ENCODE measurements around the gene RAB3IP. TPM values are rescaled to one million over a fixed set of nuclear protein-coding genes. Genes with fewer than 3 reads are reported as not detected.

The RAB3IP gene
- total and polyA plus RNA-seq, 10 of the 15 experiments (the other 5 are each of a cell fraction or from before 2014, with no cell fraction given): 18.8 to 53.6 (median 28.7) TPM

DNA sequence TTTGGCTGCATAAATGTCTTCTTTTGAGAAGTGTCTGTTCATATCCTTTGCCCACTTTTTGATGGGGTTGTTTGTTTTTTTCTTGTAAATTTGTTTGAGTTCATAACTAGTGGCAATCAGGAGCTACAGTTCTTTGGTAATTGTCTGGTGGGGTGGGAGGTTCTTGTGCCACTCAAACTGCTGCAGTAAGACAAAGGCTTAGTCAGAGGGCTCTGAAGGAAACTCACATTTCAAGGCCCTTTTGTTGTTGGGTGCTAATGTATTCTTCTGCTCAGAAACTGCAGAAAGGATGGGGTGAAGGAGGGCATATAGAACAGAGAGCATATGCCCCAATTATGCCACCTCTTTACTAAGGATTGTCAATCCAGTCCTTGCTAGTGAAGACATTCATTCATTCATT, 108.3 kb downstream of the RAB3IP start (continued):
- no peak for TF ChIP-seq ZBTB40 (IDR thresholded peaks at IDR 0.05; ENCODE audit: borderline replicate concordance)
- TF ChIP-seq FOXK2 (IDR thresholded peaks at IDR 0.05): no peak
- TF ChIP-seq, protein P1, sequence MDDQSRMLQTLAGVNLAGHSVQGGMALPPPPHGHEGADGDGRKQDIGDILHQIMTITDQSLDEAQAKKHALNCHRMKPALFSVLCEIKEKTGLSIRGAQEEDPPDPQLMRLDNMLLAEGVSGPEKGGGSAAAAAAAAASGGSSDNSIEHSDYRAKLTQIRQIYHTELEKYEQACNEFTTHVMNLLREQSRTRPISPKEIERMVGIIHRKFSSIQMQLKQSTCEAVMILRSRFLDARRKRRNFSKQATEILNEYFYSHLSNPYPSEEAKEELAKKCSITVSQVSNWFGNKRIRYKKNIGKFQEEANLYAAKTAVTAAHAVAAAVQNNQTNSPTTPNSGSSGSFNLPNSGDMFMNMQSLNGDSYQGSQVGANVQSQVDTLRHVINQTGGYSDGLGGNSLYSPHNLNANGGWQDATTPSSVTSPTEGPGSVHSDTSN (IDR thresholded peaks at IDR 0.05; ENCODE audit: insufficient replicate concordance, low read depth, low read length): no peak
- TF ChIP-seq RUNX3 (IDR thresholded peaks at IDR 0.05; ENCODE audit: low read length): no peak

DNA sequence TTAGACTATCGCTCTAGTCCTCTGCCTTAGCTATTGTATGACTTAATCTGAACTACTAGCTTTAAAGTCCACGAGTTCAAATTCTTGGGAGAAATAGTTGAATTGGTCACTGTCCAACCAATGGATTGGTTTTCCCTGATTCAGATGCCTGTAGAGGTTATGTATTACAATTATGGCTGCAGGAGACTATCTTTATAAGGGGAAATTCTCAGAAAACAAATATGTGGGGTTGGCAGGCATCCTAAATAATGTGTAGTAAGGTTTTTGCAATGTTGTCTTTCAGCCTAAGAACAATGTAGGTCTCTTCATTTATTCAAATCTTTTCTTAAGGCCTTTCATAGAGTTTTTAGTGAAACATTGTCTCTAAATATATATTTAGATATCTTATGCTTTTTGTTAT, 113.3 kb downstream of the RAB3IP start:
- DNase-seq (ENCODE audit: low read depth, low spot score) (no peak), ATAC-seq (no peak), FAIRE-seq (no peak)
- no TSS peak for BruUV-seq (replicated peaks)
- no peaks in the 10 kb centered on the region for H4K20me1 ChIP-seq (ENCODE audit: control insufficient read depth, insufficient read depth)
- H3K36me3 ChIP-seq (ENCODE audit: control insufficient read depth in 2 of 2, insufficient read depth in 2 of 2, low read length in 1 of 2): no peaks in the 10 kb centered on the region
- no peaks in the 10 kb centered on the region for H3K4me1 ChIP-seq (ENCODE audit: control insufficient read depth, insufficient read depth, low read length)
- no peaks in the 10 kb centered on the region for H3K9me3 ChIP-seq (replicated peaks; ENCODE audit: control insufficient read depth, insufficient read depth, low read length)
- RAD21 ChIA-PET (ENCODE audit: unreplicated experiment): no interaction called here
- H3K79me2 ChIP-seq (ENCODE audit: control insufficient read depth, insufficient read depth, low read length): no peaks in the 10 kb centered on the region
- no peak overlapping the region for H3K4me3 ChIP-seq
- no peak overlapping the region for H3K27ac ChIP-seq (ENCODE audit: control insufficient read depth, insufficient read depth)
- no peak overlapping the region for H2AFZ ChIP-seq (ENCODE audit: control insufficient read depth, low read depth, low read length)
- in situ Hi-C loops (cut with MboI): no loop called here
- no peaks in the 10 kb centered on the region for H3K27me3 ChIP-seq (replicated peaks in 1 of 2; ENCODE audit: control insufficient read depth in 2 of 2, insufficient read depth in 2 of 2, low read length in 1 of 2)
- POLR2A ChIA-PET: no interaction called here
- no peak overlapping the region for H3K4me2 ChIP-seq (ENCODE audit: control insufficient read depth, insufficient read depth)
- 80% methylated on average over 2 of the region's 2 CpGs for WGBS (ENCODE audit: insufficient coverage, insufficient replicate concordance, low lambda C conversion rate, missing lambda C conversion rate)
- CTCF ChIA-PET: no interaction called here
- intact Hi-C loops (cut with micrococcal nuclease; ENCODE audit: unreplicated experiment): no loop called here
- SMC1A ChIA-PET (ENCODE audit: uncharacterized antibody, unreplicated experiment): no interaction called here
- no peak overlapping the region for H3K9ac ChIP-seq (ENCODE audit: control insufficient read depth, insufficient read depth, low read length)
- no peak for TF ChIP-seq MTA2 (IDR thresholded peaks at IDR 0.05; ENCODE audit: low read depth)
- TF ChIP-seq MXI1 (IDR thresholded peaks at IDR 0.05; ENCODE audit: low read depth, low read length): no peak
- no peak for TF ChIP-seq PAX8 (IDR thresholded peaks at IDR 0.05)
- no peak for TF ChIP-seq ZBED1 (IDR thresholded peaks at IDR 0.05; ENCODE audit: borderline replicate concordance)
- TF ChIP-seq, protein P2, sequence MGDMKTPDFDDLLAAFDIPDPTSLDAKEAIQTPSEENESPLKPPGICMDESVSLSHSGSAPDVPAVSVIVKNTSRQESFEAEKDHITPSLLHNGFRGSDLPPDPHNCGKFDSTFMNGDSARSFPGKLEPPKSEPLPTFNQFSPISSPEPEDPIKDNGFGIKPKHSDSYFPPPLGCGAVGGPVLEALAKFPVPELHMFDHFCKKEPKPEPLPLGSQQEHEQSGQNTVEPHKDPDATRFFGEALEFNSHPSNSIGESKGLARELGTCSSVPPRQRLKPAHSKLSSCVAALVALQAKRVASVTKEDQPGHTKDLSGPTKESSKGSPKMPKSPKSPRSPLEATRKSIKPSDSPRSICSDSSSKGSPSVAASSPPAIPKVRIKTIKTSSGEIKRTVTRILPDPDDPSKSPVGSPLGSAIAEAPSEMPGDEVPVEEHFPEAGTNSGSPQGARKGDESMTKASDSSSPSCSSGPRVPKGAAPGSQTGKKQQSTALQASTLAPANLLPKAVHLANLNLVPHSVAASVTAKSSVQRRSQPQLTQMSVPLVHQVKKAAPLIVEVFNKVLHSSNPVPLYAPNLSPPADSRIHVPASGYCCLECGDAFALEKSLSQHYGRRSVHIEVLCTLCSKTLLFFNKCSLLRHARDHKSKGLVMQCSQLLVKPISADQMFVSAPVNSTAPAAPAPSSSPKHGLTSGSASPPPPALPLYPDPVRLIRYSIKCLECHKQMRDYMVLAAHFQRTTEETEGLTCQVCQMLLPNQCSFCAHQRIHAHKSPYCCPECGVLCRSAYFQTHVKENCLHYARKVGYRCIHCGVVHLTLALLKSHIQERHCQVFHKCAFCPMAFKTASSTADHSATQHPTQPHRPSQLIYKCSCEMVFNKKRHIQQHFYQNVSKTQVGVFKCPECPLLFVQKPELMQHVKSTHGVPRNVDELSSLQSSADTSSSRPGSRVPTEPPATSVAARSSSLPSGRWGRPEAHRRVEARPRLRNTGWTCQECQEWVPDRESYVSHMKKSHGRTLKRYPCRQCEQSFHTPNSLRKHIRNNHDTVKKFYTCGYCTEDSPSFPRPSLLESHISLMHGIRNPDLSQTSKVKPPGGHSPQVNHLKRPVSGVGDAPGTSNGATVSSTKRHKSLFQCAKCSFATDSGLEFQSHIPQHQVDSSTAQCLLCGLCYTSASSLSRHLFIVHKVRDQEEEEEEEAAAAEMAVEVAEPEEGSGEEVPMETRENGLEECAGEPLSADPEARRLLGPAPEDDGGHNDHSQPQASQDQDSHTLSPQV (IDR thresholded peaks at IDR 0.05): no peak
- TF ChIP-seq TAF1 (IDR thresholded peaks at IDR 0.05; ENCODE audit: borderline replicate concordance, low read depth, low read length): no peak
- TF ChIP-seq BRCA1 (IDR thresholded peaks at IDR 0.05; ENCODE audit: low read depth, low read length): no peak
- no peak for TF ChIP-seq HSF1 (IDR thresholded peaks at IDR 0.05; ENCODE audit: low read depth, low read length)
- no peak for TF ChIP-seq EGR1 (IDR thresholded peaks at IDR 0.05; ENCODE audit: borderline replicate concordance in 1 of 2, low read depth in 2 of 2, low read length in 2 of 2)
